GM06990 (cell line): Measurements from ENCODE around the gene LTC4S.
"Not testable (repeated sequence)": the region's sequence is repeated elsewhere in the genome, so short reads cannot be mapped to it uniquely, and the experiment has no call there.

Experiments
- DNase-seq: peaks from one replicate; pipeline ENCODE4 v3.0.0-alpha.2; 2011; ENCODE audit not compliant: insufficient read length; ENCODE audit errors: extremely low read depth
- H3K27me3 ChIP-seq: replicated peaks from 2 replicates; pipeline ENCODE4 v1.6.0; 2011; ENCODE audit warnings: low read length; ENCODE audit not compliant: control insufficient read depth, insufficient read depth
- H3K36me3 ChIP-seq: 2 replicates; pipeline ENCODE4 v1.5.1; 2011; ENCODE audit warnings: low read length; ENCODE audit not compliant: control insufficient read depth, insufficient read depth
- H3K4me3 ChIP-seq: replicated peaks from 2 replicates; pipeline ENCODE4 v1.5.1; 2011; ENCODE audit warnings: low read depth, mild to moderate bottlenecking, control low read depth, low read length
- CTCF ChIP-seq: IDR thresholded peaks from 2 replicates; pipeline ENCODE4 v1.5.1; 2011; ENCODE audit warnings: low read length, control low read depth, mild to moderate bottlenecking, inconsistent platforms; ENCODE audit not compliant: insufficient read depth, poor library complexity, severe bottlenecking

The LTC4S gene

DNA sequence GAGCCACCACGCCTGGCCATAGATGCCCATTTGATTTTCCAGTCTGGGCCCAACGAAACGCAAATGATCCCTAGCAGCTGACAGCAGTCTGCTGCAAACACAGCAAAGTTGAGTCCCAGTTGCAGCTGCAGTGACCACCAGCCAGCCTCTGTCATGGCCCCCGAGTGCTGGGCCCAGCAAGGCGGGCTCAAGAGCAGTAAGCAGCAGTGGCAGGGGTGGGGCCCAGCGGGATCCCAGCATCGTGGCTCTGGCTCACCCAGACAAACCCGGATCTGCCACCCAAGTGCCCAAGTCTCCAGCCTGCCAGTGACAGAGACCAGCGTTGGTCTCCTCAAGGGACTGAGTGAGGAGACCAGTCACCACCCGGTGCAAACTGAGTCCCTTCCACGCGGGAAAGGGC lies 6.9 kb upstream of the LTC4S start:
- no peak overlapping the region for H3K4me3 ChIP-seq
- no peak for TF ChIP-seq CTCF
- no peak for DNase-seq

GRCh38 chr5:179788193-179788854 lies 5.5 kb upstream of the LTC4S start:
- H3K27me3 ChIP-seq = no peaks in the 10 kb centered on the region
- no peak for TF ChIP-seq CTCF
- H3K4me3 ChIP-seq = no peak overlapping the region
- H3K36me3 ChIP-seq = no peaks in the 10 kb centered on the region; the same call in 1 of the 2 replicates
- DNase-seq = no peak

More for the DNA sequence above, 6.9 kb upstream of the LTC4S start:
- Histone ChIP-seq H3K27me3 (no peaks in the 10 kb centered on the region), H3K36me3 (no peaks in the 10 kb centered on the region)

DNA sequence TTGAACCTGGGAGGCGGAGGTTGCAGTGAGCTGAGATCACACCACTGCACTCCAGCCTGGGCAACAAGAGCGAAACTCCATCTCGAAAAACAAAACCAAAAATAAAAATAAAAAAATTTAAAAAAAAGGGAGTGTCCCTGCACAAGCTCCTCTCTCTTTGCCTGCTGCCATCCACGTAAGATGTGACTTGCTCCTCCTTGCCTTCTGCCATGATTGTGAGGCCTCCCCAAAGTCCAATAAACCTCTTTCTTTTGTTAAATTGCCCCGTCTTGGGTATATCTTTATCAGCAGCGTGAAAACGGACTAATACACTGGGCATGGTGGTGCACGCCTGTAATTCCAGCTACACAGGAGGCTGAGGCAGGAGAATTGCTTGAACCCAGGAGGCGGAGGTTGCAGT lies 4.5 kb upstream of the LTC4S start:
- not testable (repeated sequence) for H3K27me3 ChIP-seq, H3K36me3 ChIP-seq, H3K4me3 ChIP-seq, DNase-seq

- no peak for TF ChIP-seq CTCF
- no peak for DNase-seq
- H3K4me3 ChIP-seq = no peak overlapping the region
- no peaks in the 10 kb centered on the region for H3K27me3 ChIP-seq
- no peaks in the 10 kb centered on the region; the same call in none of the 2 replicates for H3K36me3 ChIP-seq
These were observed 1.7 kb upstream of the LTC4S start for GRCh38 chr5:179791881-179792611.

DNA sequence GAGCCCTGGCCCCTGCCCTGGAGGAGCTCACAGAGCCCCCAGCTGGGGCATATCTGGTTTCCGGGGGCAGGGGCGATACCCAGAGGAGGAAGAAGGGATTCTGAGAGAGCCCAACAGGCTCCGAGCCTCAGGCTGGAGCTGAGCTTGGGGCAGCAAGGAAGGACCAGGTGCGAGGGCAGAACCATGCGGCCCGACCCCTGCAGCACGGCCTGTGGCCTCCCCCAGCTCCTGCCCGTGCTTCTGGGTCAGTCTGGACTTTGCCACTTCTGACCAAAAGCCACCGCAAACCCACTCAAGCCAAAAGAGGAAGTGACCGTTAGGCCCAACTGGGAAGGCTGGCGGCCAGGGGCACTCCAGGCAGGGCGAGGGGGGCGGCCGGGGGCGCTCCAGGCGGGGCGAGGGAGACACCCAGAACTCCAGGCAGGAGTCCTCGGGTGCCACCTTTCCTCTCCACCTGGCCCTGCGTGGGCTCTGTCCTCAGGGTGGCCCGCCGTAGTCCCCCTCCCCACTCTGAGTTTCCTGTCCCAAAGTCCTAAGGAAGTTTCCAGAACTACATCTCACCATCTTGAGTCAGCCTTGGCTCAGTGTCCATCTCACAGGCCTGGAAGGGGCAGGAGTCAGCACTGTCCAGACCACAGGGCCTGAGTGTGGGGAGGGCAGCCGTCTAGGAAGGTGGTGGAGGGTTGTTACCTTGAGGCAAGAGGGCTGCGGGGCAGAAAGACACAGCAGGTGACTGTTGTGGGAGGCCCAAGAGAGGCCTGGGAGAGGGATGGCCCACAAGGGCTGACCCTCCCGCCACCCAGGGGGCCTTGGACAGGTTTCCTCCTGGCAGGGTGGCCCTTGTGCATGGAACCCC lies 946 bp upstream of the LTC4S start:
- H3K27me3 ChIP-seq = no peaks in the 10 kb centered on the region
- no peak for TF ChIP-seq CTCF
- H3K4me3 ChIP-seq = no peak overlapping the region
- H3K36me3 ChIP-seq = no peaks in the 10 kb centered on the region; the same call in none of the 2 replicates
- DNase-seq = no peak

DNA sequence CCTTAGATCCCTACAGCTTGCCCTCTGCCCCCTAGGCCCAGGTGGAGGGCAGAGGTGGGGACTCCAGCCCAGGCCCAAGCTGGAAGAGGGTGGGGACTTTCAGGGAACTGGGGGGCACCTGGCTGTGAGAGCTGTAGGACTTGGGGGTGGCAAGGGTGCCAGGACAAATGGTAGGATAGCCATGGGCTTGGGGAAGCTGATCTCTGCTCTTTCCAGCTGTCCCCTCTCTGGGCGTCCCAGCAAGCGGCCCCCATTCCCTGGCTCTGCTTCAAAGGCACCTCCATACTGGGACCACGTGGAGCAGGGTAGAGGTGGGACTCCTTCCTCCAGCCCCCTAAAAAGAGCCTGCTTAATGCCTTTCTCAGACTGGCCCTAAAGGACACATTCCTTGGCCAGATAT lies 385 bp downstream of the LTC4S start:
- no peaks in the 10 kb centered on the region for H3K27me3 ChIP-seq
- H3K4me3 ChIP-seq = no peak overlapping the region
- H3K36me3 ChIP-seq = peaks cover 10% of the 10 kb centered on the region
- no peak for DNase-seq
- no peak for TF ChIP-seq CTCF
